SH-SY5Y (cell line): Measurements from ENCODE around the gene FSD1.

Experiments used
- GATA2 ChIP-seq: IDR thresholded peaks from 2 replicates; pipeline ENCODE4 v1.6.1; 2011; ENCODE audit warnings: mild to moderate bottlenecking, low read depth, low read length
- GATA3 ChIP-seq: IDR thresholded peaks from 2 replicates; pipeline ENCODE4 v1.6.1; 2011; ENCODE audit warnings: low read depth, mild to moderate bottlenecking, low read length, moderate library complexity

The FSD1 gene

DNA sequence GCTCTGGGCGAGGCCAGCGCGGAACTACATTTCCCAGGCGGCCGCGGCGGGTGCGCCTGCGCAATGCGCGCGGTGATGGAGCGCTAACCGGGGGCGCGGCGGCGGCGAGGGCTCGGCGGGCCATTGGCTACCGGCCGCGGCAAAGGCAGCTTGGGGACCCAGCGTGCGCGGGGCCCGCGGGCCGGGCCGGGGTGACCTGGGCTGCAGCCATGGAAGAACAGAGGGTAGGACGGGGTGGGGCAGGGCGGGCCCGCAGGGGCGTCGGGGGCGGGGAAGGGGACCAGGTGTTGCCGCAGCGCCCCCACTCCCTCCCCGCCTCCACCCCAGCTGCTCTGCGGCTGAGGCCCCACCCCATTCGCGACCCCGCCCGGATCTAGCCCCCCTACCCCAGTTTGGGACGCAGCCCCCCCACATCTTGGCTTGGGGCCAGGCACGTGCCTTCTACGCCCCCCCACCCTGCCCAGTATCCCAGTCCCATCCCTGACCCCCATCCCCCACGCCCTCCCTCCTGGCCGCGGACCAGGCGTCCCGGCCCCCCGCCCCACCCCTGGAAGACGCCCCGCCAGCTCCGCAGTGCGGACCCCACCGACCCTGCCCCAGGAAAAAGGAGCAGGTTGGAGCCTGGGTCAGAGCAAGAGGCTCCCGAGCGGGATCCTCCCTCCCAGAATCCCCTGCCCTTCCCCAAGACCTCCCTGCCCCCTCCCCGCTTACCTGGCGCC, at the start of gene FSD1:
Gene FSD1, plus strand, starts transcription at position 61 of the 719 bp plus-strand sequence. Its CDS starts 149 bp downstream, at position 210.
- no peak for TF ChIP-seq GATA2
- TF ChIP-seq GATA3 = no peak

DNA sequence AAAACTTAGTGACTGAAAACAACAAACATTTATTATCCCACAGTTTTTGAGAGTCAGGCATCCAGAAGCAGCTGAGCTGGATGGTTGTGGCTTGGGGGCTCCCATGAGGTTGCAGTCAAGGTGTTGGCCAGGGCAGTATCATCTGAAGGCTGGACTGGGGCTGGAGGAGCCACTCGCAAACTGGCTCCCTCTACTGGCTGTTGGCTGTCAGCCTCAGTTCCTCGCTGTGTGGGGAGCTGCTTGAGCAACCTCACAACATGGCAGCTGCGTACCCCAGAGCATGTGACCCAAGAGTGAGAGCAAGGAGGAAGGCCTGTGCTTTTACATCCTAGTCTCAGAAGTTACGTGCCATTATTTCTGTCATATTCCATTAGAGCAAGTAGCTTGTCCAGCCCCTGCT, 47.8 kb upstream of the FSD1 start:
- TF ChIP-seq GATA3 (no peak), GATA2 (no peak)

DNA sequence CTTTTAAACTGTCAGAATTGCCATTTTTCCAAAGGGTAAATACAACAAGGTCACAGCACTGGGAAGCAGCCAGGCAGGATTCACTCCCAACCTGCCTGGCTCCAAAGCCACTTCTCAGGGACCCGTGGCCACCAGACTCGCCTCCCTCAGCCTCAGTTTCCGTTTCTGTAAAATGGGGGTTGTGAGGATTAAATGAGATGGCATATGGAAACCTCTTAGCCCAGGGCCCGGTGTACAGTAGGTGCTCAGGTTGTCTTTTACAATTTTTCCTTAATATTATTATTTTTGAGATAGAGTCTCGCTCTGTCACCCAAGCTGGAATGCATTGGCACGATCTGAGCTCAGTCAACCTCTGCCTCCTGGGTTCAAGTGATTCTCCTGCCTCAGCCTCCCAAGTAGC, 47.4 kb upstream of the FSD1 start:
- TF ChIP-seq GATA2 (no peak), GATA3 (no peak)

DNA sequence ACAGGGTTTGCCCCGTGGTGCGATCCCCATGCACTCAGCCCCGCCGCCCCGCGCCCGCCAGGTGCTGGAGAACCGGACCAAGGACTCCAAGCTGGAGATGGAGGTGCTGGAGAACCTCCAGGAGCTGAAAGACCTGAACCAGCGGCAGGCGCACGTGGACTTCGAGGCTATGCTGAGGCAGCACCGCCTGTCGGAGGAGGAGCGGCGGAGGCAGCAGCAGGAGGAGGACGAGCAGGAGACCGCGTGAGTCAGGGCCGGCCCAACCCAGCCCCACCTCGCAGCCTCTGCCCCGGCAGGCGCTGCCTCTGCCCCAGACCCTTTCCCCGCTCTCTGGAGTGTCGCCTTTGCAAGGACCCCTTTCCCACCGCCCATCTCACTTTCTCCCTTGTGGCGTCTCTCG, 46.2 kb upstream of the FSD1 start:
- TF ChIP-seq GATA3 (no peak), GATA2 (no peak)

DNA sequence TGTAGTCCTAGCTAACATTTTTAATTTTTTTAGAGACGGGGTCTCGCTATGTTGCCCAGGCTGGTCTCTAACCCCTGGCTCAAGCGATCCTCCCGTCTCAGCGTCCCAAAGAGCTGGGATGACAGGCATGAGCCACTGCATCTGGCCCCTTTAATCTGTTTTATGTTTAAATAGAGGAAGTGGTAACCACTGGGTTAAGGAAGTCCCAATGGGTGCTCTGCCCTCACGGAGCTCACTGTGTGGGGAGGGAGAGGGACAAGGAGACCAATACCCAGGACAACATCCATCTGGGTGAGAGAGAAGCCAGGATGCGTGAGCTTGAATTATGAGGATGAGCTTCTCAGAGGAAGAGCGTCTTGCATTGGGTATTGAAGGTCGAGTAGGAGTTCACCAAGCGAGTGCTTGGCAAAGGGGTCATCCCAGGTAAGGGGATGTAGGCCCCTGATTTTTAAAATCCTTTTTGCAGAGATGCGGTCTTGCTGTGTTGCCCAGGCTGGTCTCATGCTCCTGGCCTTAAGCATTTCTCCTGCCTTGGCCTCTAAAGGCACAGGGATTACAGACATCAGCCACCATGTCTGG, 43.7 kb upstream of the FSD1 start:
- TF ChIP-seq GATA2 (no peak), GATA3 (no peak)

DNA sequence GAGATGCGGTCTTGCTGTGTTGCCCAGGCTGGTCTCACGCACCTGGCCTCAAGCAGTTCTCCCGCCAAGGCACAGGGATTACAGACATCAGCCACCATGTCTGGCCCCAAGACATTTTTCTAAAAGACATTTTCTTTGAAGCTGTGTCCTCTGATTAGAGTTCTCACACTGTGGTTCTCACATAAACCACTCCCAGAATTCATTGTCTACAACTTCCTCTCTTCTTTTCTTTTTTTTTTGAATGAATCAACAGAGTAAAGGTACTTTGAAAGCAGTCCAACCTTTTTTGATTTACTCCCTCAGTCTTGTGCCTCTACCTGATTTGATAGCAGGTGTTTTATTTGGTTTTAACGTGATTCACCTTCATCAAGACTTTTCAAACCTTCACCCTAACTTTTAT, 39.6 kb upstream of the FSD1 start:
- no peak for TF ChIP-seq GATA3
- TF ChIP-seq GATA2 = no peak

DNA sequence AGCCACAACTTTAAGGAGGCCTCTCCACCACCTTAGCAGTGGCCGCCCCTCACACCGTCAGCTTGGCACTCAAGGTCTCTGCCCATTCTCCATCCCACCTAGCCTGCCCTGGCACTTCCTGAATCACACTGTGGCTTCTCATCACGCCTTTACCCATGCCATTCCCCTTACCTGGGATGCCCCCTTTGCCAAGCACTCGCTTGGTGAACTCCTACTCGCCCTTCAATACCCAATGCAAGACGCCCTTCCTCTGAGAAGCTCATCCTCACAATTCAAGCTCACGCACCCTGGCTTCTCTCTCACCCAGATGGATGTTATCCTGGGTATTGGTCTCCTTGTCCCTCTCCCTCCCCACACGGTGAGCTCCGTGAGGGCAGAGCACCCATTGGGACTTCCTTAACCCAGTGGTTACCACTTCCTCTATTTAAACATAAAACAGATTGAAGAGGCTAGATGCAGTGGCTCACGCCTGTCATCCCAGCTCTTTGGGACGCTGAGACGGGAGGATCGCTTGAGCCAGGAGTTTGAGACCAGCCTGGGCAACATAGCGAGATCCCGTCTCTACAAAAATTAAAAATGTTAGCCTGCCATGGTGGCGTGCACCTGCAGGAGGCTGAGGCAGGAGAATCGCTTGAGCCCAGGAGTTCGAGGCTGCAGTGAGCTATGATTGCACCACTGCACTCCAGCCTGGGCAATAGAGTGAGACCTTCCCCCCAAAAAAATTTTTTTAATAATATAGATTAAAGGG, 38.0 kb upstream of the FSD1 start:
- TF ChIP-seq GATA3 = no peak

DNA sequence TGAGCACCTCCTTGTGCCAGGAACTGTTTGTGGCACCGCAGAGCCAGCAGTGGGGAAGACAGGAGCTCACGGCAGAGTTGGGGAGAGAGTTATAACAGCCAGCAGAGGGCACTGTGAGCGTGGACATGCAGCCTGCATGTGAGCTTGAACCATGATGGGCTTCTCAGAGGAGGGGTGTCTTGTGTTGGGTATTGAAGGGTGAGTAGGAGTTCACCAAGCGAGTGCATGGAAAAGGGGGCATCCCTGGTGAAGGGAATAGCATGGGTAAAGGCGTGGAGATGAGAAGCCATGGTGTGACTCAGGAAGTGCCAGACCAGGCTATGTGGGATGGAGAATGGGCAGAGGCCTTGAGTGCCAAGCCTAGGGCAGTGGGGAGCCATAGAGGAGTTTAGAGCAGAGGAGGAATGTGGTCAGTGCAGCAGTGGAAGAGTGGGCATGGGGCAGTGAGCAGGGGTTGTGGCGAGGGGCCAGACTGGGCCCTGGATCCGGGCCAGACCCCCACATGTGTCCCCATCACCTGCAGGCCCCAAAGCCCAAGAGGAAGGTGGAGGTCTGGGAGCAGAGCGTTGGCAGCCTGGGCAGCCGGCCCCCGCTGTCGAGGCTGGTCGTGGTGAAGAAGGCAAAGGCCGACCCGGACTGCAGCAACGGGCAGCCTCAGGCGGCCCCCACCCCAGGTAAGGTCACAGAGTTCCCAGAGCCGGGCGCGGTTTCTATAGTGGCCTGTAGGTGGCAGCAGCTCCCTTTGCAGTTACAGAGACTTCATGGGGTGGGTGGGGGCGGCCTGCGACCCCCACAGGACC, 37.1 kb upstream of the FSD1 start:
- TF ChIP-seq GATA2 = no peak
- no peak for TF ChIP-seq GATA3

DNA sequence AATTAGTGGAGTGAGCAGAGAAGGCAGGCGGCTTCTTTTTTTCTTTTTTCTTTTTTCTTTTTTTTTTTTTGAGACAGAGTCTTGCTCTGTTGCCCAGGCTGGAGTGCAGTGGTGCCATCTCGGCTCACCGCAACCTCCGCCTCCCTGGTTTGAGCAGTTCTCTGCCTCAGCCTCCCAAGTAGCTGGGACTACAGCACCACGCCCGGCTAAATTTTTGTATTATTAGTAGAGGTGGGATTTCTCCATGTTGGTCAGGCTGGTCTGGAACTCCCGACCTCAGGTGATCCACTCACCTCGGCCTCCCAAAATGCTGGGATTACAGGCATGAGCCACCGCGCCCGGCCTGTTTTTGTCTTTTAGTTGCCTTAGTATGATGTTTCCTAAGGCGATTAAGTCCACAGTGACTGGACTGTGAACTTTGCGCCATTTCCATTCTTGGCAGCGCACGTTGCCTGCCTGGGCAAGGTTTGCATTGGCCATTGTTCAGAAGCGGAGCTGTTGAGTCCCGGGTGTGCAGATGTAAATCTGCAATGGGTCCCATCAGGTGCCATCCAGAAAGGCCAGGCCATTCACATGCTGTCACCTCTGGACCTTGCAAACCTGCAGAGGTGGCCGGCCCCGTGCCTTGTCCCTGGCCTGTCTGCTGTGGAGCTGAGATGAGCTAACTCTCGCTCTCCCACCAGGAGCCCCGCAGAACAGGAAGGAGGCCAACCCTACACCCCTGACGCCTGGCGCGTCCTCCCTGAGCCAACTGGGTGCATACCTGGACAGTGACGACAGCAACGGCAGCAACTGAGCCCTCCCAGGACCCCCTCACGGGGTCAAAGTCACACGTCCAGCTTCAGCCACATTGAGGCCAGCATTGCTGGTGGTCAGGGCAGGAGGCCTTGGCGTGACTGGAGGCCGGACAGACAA, 36.2 kb upstream of the FSD1 start:
- no peak for TF ChIP-seq GATA2
- TF ChIP-seq GATA3 = no peak

DNA sequence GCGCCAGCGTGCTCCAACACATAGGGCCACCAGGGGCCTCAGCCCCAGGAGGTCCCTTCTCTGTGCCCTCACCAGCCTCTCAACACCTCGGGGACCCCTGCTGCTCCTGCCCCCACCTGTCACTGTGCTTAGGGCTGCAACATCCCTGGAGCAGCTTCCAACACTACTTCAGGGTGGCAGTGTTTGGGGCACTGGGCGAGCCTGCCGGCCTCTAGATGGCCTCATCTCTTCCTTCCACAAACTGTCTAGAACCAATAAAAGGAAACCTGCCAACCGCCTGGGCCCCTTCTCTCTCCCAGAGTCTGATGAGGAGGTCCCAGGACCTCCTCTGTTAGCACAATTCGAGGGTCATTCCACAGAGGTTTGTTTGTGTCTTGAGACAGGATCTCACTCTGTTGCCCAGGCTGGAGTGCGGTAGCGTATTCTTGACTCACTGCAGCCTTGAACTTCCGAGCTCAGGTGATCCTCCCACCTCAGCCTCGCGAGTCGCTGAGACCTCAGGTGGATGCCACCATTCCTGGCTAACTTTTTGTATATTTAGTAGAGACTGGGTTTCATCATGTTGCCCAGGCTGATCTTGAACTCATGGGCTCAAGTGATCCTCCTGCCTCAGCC, 35.5 kb upstream of the FSD1 start:
- TF ChIP-seq GATA3 (no peak), GATA2 (no peak)

DNA sequence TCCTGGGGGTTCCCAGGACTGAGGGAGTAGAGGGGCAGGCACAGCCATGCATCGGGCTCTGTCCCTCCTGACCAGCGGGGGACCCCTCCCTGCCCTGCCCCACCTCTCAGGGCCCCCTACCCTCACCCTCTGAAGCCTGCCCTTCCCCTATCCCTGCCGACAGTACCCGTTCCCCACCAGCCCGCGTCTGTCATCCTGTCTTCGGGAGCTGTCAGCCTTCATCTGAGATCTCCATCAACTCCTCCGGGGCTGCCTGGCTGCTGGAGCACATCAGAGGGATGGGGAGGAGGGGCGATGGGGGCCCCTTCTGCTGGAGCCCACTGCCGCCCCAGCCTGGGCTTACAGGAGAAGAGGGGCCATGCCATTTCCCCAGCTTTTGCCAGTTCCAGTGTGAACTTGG, 31.5 kb upstream of the FSD1 start:
- TF ChIP-seq GATA2 = no peak
- no peak for TF ChIP-seq GATA3

DNA sequence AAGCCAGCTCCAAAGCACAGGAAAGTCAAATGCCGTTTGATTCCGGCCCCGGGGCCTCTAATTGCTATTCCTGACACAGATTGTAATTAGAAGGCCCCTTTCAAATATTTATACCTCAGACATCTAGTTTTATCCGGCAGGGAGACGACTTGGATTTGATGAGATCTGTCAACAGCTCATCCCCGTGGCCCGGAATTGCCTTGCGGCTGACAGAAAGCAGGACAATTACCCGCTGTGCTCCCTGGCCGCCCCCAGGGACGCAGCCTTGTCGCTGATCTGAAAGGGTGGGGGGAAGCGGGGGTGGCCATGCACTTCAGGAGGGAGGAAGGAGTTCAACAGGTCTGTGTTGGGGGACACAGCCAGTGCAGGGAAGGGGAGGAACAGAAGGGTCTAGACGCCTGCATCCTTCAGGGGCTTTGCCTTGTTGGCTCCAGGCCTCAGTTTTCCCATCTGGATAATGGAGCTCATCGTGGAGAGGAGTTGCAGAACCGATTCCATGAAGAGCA, 27.2 kb upstream of the FSD1 start:
- TF ChIP-seq GATA3 = no peak

DNA sequence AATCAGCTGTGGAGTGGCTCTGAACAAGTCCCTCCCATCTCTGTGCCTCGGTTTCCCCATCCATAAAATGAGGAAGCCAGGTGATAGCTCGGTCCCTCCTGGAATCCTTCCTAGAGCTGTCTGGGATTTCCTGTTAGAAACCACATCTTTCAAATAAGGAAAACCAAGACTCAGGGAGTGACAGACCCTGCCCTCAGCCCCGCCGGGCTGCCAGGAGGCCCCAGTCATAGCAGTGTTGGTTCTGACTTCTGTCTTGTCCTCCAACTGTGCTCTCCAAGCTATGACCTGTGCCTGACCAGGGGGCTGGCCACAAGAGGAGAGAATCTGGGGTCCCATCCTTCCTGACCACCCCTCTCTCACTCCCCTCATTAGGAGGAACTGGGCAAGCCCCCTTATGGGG, 26.4 kb upstream of the FSD1 start:
- TF ChIP-seq GATA2 (no peak), GATA3 (no peak)
